SK-N-SH treated with all-trans-retinoic acid at 6 μM for 48 hours (cell line): ENCODE data around the gene CBFA2T2.

Experiments used
- ATAC-seq: fragments of 200-7000 bp; cut with Tn5 transposase; 3 replicates; pipeline ENCODE4 v1.9.1; 2020; ENCODE audit warnings: mild to moderate bottlenecking, moderate library complexity
- ARNTL ChIP-seq: fragments of 450-650 bp; formaldehyde crosslinking; IDR thresholded peaks from 2 replicates; pipeline ENCODE4 v1.5.0; 2020; ENCODE audit warnings: low read depth, mild to moderate bottlenecking, moderate library complexity, borderline replicate concordance
- BACH2 ChIP-seq: fragments of 250-450 bp; sonication (Bioruptor Pico); IDR thresholded peaks from 2 replicates; pipeline ENCODE4 v1.9.0; 2021; ENCODE audit warnings: mild to moderate bottlenecking, borderline replicate concordance
- CREB5 ChIP-seq: fragments of 250-450 bp; sonication (Bioruptor Pico); IDR thresholded peaks from 2 replicates; pipeline ENCODE4 v1.5.1; 2020; ENCODE audit warnings: low read depth, mild to moderate bottlenecking, moderate library complexity
- CSRNP3 ChIP-seq: fragments of 250-450 bp; sonication (Bioruptor Pico); IDR thresholded peaks from 2 replicates; pipeline ENCODE4 v1.5.1; 2021; ENCODE audit warnings: mild to moderate bottlenecking, moderate library complexity
- ESRRG ChIP-seq: fragments of 250-450 bp; sonication (Bioruptor Pico); IDR thresholded peaks from 2 replicates; pipeline ENCODE4 v1.6.1; 2021; ENCODE audit warnings: mild to moderate bottlenecking
- GLIS3 ChIP-seq: fragments of 250-450 bp; sonication (Bioruptor Pico); IDR thresholded peaks from 2 replicates; pipeline ENCODE4 v1.5.0; 2020; ENCODE audit warnings: mild to moderate bottlenecking, moderate library complexity
- ISL1 ChIP-seq: fragments of 250-450 bp; sonication (Bioruptor Pico); IDR thresholded peaks from 2 replicates; pipeline ENCODE4 v2.1.2; 2022; ENCODE audit warnings: mild to moderate bottlenecking, moderate library complexity
- OSR1 ChIP-seq: fragments of 250-450 bp; sonication (Bioruptor Pico); IDR thresholded peaks from 2 replicates; pipeline ENCODE4 v1.8.0; 2022; ENCODE audit warnings: moderate library complexity, mild to moderate bottlenecking, inconsistent platforms
- PATZ1 ChIP-seq: fragments of 250-450 bp; sonication (Bioruptor Pico); IDR thresholded peaks from 2 replicates; pipeline ENCODE4 v1.8.0; 2020; ENCODE audit warnings: mild to moderate bottlenecking, moderate library complexity, borderline replicate concordance
- POU6F1 ChIP-seq: fragments of 250-450 bp; sonication (Bioruptor Pico); IDR thresholded peaks from 2 replicates; pipeline ENCODE4 v1.8.0; 2021; ENCODE audit warnings: low read depth, mild to moderate bottlenecking, moderate library complexity, borderline replicate concordance
- PPARA ChIP-seq: fragments of 250-450 bp; sonication (Bioruptor Pico); IDR thresholded peaks from 2 replicates; pipeline ENCODE4 v1.5.0; 2020; ENCODE audit warnings: mild to moderate bottlenecking, borderline replicate concordance
- RARB ChIP-seq: fragments of 250-450 bp; sonication (Bioruptor Pico); IDR thresholded peaks from 2 replicates; pipeline ENCODE4 v1.8.0; 2021; ENCODE audit warnings: mild to moderate bottlenecking, moderate library complexity
- SNAI2 ChIP-seq: fragments of 250-450 bp; sonication (Bioruptor Pico); IDR thresholded peaks from 2 replicates; pipeline ENCODE4 v1.5.0; 2020; ENCODE audit warnings: mild to moderate bottlenecking, moderate library complexity
- TCF4 ChIP-seq: fragments of 250-450 bp; sonication (Bioruptor Pico); IDR thresholded peaks from 2 replicates; pipeline ENCODE4 v1.8.0; 2021; ENCODE audit warnings: mild to moderate bottlenecking, moderate library complexity, borderline replicate concordance
- TOX ChIP-seq: fragments of 250-450 bp; sonication (Bioruptor Pico); IDR thresholded peaks from 2 replicates; pipeline ENCODE4 v1.8.0; 2021; ENCODE audit warnings: mild to moderate bottlenecking, moderate library complexity, borderline replicate concordance
- TSHZ2 ChIP-seq: fragments of 250-450 bp; sonication (Bioruptor Pico); IDR thresholded peaks from 2 replicates; pipeline ENCODE4 v1.5.0; 2020; ENCODE audit warnings: mild to moderate bottlenecking, moderate library complexity
- ZC3H10 ChIP-seq: fragments of 250-450 bp; sonication (Bioruptor Pico); IDR thresholded peaks from 2 replicates; pipeline ENCODE4 v1.5.1; 2021; ENCODE audit warnings: mild to moderate bottlenecking, moderate library complexity
- ZFP3 ChIP-seq: fragments of 250-450 bp; sonication (Bioruptor Pico); IDR thresholded peaks from 2 replicates; pipeline ENCODE4 v1.5.0; 2020; ENCODE audit warnings: mild to moderate bottlenecking, moderate library complexity
- ZNF565 ChIP-seq: fragments of 450-650 bp; formaldehyde crosslinking; conservative IDR thresholded peaks from 2 replicates; pipeline ENCODE4 v1.5.0; 2020; ENCODE audit warnings: low read depth, mild to moderate bottlenecking, moderate library complexity
- ZNF70 ChIP-seq: fragments of 450-650 bp; formaldehyde crosslinking; IDR thresholded peaks from 2 replicates; pipeline ENCODE4 v1.5.0; 2020; ENCODE audit warnings: mild to moderate bottlenecking, moderate library complexity
- ZNF8 ChIP-seq: fragments of 450-650 bp; formaldehyde crosslinking; IDR thresholded peaks from 2 replicates; pipeline ENCODE4 v1.5.0; 2020; ENCODE audit warnings: mild to moderate bottlenecking, moderate library complexity

Gene CBFA2T2

GRCh38 chr20:33521461-33521860 lies 31.6 kb downstream of the CBFA2T2 start:
- no peak for TF ChIP-seq GLIS3 (CRISPR knock-in tag)
- no peak for TF ChIP-seq BACH2 (CRISPR knock-in tag)
- TF ChIP-seq SNAI2 (CRISPR knock-in tag), result no peak
- no peak for TF ChIP-seq ZFP3 (CRISPR knock-in tag)
- no peak for TF ChIP-seq TSHZ2 (CRISPR knock-in tag)
- TF ChIP-seq TCF4, result no peak
- TF ChIP-seq ZNF565 (CRISPR knock-in tag), result no peak
- TF ChIP-seq CREB5 (CRISPR knock-in tag), result no peak
- no peak for TF ChIP-seq RARB (CRISPR knock-in tag)
- no peak for TF ChIP-seq ZC3H10 (CRISPR knock-in tag)
- no peak for ATAC-seq

- no peak for ATAC-seq
- TF ChIP-seq TOX (CRISPR knock-in tag), result no peak
These were observed 32.4 kb downstream of the CBFA2T2 start for GRCh38 chr20:33522256-33522820.

- TF ChIP-seq ESRRG (CRISPR knock-in tag) (no peak), BACH2 (CRISPR knock-in tag) (no peak), RARB (CRISPR knock-in tag) (no peak), ZNF565 (CRISPR knock-in tag) (no peak), CSRNP3 (no peak), PPARA (CRISPR knock-in tag) (no peak), TOX (CRISPR knock-in tag) (no peak), ISL1 (CRISPR knock-in tag) (no peak), CREB5 (CRISPR knock-in tag) (no peak), ZNF8 (CRISPR knock-in tag) (no peak), ZC3H10 (CRISPR knock-in tag) (no peak), ZNF70 (CRISPR knock-in tag) (no peak), ARNTL (CRISPR knock-in tag) (no peak), TSHZ2 (CRISPR knock-in tag) (no peak), GLIS3 (CRISPR knock-in tag) (no peak), PATZ1 (CRISPR knock-in tag) (no peak), ZFP3 (CRISPR knock-in tag) (no peak), POU6F1 (CRISPR knock-in tag) (no peak), SNAI2 (CRISPR knock-in tag) (no peak), OSR1 (CRISPR knock-in tag) (no peak)
- no peak for ATAC-seq
These were observed 34.4 kb downstream of the CBFA2T2 start for GRCh38 chr20:33524261-33524660.
